ENCODE measurements around the gene ADRA2B.
"Not testable (repeated sequence)": the region's sequence is repeated elsewhere in the genome, so short reads cannot be mapped to it uniquely, and the experiment has no call there.

ADRA2B gene

DNA sequence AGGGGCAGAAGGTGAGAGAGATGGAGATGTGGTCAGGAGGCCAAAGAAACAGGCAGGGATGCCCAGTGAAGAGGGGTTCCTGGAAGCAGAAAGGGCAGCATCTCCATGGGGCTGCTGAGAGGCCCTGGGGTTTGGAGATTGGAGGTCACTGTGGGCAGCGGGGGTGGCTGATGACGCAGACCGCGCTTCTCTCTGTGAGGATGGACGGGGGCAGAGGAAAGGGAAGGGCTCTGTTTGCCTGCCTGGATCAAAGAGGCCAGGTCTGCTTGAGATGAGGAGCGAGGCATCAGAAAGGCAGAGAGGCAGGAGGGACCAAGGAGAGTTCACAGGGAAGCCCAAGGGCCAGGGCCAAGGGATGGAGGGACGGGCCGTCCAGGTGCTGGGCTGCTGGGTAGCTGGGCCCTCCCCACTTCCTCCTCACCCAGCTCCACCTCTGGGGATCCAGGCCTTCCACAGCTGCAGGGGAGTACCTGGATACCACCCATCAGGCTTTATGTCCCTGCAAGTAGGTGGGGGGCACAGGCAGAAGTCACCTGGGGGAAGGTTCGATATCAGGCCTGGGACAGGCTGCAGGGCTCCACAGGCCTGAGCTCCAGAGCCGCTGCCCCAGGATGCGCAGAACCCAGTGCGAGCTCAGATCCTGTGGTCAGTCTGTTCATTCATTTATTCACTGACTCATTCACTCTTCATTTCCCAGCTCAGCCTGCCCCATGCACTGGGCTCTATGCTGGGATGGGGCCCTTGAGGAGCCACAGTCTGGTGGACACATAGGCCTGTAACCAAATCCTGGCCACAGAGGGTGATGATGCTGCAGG lies 30.6 kb downstream of the ADRA2B start:
- DNase-seq = no peak

DNA sequence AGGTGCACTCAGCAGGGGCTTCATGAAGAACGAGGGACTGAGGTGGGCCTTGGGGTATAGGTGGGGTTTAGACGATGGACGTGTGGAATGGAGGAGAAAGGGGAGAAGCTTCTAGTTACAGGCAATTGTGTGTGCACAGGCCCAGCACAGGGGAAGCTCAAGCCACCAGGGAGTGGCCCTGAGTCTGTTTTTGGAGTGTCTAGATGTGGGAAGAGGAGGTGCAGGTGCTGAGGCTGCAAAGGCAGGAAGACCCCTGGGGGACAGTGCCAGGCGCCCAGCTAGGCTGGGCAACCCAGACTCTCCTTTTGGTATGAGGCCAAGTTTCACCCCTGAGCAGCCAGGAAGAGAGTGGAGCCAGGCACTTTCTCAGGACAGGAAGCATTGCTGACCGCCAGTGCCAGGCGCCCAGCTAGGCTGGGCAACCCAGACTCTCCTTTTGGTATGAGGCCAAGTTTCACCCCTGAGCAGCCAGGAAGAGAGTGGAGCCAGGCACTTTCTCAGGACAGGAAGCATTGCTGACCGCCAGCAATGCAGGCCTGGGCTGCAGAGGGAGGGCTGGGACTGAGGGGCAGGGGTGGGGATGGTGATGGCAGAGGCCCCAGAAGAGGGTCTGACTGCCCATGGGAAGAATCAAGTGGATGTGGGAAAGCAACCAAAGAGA lies 31.4 kb downstream of the ADRA2B start:
- DNase-seq = not testable (repeated sequence)

DNA sequence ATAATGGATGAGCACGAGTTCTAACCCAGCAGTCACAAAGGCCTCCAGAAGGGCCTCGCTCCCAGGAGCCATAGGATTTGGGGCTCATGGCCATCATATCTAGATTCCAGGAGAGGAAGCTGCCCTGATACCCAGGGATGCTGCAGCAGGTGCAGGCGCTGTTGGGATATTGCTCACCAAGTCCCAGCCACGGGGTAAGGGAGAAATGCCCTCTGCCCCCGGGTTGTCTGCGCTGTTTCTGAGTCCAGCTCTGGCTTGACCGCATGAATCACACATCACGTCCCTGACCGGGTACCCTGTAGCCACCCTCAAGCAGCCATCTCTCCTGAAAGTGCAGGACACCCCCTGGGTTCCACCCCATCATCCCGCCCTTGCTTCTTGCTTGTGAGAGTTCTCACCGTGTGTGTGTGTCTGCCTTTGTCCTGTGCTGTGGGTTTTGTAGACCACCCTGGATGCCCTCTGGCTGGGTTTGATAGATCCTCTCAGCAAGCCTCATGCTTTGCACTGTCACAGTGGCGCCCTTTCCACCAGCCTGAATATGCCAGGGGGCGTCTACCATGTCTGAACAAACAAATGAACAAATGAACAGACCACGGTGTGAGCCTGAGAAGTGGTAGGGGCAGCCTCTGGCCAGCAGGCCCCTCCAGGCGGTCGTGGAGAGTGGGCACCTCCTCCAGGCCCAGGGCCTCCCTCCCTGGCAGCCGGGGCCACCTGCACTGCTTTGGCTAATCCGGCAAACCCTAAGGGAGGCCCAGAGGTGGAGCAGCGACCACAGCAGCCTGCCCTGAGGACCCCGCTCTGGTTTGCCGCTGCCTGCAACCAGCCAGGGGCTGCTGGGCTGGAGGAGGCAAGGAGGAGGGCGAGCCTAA lies 32.1 kb downstream of the ADRA2B start:
- DNase-seq = no peak

DNA sequence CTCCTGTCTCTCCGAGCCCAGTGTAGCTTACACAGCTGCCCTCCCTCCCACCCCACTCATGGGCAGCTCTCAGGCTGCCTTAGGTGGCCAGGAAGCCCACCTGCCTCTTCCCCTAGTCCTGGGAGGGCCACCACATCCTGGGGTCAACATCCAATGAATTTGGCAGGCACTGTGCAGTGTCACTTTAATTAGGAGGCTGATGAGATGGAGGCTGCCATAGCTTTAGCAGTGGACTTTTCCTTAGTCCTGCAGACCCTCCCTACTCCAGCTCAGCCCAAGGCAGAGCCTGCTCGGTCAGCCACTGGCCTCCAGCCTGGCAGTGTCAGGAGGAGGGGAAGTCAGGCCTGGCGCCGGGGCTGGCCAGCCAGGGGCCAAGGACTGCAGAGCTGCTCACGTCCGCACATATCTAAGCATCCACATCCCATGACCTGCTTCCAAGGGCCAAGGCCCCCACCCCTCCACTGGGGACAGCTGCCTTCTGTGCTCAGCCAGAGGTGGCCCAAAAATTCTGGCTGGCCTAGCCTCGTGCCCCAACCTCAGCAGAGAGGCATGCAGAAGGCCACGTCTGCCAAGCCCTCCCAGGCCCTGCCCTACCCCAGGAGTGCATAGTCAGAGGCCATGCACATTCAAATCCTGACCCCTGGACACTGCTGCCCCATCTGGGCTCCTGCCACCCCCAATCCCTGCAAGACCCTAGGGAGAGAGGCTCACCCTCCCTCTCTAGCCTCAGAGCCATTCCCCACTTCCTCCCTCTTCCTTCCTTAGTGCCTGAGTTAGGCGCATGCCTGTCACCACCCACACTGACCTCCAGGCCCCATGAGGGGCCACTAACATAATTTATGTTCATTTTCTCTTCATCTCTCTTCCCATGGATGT lies 33.1 kb downstream of the ADRA2B start:
- no peak for DNase-seq

DNA sequence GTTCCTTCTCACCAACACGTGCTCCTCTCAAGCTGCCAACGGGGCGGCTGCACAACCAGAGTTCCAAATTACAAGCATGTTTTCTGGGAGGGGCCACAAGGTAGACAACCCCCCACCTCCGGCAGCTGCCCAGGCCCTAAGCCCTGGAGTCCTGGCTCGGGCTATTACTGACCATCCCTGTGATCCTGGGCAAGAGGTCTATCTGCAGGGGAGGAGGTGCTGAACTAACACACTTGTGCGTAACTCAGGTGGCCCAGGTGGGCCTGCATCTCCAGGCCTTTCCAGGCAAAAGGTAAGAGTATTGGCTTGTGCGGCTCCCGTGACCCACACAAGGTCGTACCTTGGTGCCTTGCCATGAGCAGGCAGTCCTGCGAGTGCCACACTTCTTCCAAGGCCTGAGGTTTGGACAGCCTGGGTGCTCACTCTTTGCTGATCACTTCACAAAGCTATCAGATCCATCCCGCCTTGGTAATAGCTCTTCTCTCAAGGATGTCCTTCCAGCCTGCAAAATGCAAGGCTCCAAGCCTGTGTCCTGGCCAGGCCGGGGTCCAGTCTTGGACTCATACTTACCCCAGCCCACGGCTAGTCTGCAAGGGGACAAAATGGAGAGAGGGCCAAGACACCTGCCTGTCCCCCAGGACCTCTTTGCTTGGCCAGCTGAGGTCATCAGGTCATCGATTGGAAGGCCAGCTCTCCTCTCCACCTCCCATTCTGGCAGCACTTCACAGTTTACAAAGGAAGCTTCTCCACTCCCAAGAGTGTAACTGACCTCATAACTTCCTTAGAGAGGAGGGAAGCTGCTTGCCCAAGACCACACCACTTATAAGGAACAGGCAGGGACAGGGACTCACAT lies 33.9 kb downstream of the ADRA2B start:
- DNase-seq = no peak

DNA sequence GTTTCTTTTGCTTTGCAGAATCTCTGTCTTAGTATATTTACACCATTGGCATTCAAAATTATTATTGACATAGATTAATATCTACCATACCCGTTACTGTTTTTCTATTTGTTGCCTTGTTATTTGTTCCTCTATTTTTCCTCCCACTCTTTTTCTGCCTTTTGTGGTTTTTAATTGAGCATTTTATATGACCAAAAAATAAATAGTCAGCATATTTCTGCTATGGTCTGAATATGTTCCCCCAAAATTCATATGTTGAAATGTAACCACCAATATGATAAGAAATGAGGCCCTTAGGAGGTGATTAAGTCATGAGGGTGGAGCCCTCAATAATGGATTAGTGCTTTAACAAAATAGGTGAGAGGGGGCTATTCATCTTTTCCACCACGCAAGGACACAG lies 35.3 kb downstream of the ADRA2B start:
- DNase-seq = no peak

DNA sequence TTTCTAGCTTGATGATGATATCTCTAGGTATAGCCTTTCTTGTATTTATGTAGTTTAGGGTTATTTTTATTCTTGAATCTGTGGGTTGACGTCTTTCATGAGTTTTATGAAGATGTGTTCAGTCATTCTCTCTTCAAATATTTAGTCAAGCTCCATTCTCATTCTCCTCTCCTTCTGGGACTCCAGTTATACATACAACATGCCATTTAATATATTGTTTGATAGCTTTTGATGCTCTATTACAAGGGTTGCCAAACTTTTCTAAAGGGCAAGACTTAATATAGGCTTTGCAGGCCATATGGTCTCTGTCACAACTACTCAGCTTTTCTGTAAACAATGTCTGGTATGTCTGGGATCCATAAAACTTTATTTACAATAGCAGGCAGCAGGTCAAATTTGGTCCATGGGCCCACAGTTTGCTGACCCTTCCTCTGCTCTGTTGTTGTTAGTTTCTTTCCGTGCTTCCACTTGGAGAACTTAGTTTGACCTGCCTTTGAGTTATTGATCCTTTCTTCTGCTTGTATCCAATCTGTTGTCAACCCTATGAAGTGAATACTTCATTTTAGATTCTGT lies 41.1 kb downstream of the ADRA2B start:
- DNase-seq = no peak

DNA sequence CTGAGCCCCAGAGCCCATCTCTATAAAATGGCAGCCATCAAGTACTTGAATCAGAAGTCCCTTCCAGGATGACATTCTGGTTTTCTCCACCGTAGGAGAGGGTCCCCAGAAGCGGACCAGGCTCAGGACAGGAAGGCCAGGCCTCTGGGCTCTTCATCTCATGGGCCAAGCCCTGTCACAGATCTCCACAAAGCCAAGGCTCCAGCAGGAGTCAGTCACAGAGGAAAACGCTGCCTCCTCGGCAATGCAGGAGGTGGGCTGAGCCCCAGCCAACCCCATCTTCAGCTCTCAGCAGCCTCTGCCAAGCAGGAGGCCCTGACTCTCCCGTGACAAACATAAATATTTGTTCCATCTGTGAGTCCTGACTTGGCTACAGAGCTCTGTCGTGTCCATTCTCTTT lies 42.2 kb downstream of the ADRA2B start:
- DNase-seq = no peak

DNA sequence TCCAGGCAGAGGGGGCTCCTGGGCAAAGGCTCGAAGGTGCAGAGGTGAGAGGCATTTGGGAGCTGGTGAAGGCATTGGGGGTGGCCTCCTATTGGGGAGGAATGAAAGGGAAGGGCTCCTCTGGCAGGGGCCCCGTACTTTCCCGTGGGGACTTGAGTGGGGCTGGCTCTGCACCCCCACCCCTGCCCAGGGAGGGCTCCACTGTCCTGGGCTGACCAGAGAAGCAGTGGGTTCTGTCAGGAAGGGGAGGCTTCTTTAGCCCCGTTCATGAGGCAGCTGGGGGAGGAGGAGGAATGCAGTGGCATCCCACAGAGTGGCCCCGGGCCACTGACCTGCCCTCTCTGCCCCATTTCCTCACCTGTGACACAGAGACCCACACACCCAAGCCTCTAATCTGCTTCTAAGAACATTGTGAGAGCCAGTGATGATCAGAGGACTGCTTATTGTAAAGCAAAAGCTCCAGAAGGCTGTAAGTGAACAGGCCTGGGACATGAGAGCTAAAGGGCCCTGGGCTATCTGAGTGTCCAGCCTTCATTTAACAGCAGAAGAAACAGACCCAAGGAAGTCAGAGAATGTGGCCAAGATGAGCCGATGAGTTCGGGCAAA lies 43.1 kb downstream of the ADRA2B start:
- DNase-seq = no peak

DNA sequence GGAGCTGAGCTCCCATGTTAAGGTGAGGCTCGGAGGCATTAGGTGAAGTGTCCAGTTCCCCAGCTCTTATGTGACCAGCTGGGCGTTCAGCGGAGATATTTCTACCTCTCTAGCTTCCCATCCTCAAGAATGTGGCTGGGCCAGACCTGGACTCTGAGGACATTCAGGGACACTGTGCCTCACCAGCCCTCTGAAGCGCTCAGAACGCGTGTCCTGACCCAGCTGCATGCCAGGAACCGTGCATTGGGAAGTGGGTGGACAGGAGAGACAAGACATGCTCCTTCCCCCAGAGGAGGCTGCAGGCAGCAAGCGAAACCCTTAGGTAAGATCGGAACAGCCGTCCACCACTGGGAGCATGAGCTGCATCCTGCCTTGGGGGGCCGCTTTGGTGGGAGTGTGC lies 43.6 kb downstream of the ADRA2B start:
- DNase-seq = no peak

DNA sequence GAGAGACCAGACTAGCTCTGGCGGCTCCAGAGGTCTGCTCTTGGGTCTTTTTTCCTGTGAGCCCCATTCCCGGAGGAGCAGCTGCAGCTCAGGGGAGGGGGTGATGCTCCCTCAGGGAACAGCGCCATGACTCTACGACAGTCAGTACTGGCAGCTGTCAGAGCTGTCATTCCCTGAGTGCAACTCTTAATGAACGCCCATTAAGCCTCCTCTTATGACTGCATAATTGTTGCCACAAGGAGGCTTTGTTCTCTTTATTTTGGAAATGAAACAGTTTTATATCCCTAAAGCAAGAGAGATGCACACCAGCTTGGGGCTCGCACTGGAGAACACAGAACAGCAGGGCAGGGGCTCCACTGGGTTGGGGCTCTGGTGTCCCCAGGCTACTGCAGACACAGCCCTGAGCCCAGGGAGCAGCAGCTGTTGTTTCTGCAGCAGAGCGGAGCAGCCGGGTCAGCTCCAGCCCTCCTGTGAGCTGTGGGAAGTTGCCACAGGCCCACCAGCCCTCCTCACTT lies 44.3 kb downstream of the ADRA2B start:
- not testable (repeated sequence) for DNase-seq

DNA sequence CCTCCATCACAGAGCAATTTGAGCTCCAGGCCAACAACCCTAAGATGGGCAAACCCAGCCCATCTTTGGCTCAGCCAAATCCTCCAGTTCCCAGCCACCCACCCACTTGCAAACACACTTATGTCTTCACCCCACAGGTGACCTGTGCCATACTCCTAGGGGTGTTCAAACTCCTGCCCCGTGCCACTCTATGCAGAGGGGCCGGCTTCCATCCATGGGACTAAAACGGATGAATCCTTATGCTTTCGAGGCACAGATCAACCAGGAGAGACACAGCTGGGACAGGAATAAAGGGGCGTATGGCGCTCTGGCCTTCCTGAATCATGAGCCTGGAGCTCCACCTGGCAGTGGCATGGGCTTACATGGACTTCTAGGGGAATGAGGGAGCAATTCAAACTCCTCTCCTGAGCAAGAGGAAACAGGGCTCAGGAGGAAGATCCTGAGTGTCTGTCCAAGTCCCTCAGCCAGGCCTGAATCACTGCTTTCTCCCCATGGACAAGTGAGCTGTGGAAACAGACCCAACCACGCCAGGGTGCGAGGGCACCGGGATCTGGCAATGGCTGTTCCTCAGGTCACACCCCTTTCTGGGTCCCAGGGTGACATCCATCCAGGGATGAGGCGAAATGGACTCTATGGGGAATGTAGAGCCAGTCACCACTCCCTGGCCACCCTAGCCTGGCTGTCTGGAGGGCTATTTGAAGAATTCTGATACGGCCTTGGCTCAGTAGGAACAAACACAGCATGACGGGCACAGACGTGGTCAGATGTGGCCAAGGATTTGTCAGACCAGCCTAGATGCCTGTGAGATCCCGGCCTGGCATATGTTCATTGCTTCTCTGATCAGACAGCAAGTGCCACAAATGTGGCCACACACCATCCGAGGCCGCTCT lies 45.0 kb downstream of the ADRA2B start:
- DNase-seq = not testable (repeated sequence)

DNA sequence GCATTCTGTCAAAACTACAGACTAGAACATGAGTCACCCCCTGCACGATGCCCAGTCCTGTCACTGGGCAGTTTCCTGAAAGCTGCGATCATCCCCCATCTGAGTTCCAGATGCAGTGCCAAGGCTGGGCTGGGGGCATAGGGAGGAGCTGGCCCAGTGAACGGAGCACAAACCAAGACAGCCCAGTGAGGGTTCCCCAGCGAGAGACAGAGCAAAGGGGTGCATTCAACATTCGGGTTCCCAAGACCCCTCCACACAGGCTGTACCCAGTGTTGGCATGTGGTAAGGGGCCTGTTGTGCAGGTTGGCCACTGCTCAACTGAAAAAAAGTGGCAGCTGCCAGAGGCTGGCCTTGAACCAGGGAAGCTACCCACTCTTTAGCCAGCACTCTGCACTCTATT lies 46.0 kb downstream of the ADRA2B start:
- DNase-seq = not testable (repeated sequence)

DNA sequence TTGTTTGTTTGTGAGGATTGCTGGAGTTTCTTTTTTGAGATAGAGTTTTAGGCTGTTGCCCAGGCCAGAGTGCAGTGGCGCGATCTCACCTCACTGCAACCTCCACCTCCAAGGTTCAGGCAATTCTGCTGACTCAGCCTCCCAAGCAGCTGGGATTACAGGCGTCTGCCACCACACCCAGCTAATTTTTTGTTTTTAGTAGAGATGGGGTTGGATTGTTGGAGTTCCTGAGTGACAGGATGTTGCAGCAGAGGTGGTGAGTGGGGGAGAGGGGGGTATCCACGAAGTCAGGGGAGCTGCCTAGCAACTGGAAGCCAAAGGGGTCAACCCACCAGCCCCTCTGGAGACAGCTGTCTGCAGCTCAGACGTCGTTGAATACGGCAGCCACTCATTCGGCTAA lies 46.5 kb downstream of the ADRA2B start:
- not testable (repeated sequence) for DNase-seq

DNA sequence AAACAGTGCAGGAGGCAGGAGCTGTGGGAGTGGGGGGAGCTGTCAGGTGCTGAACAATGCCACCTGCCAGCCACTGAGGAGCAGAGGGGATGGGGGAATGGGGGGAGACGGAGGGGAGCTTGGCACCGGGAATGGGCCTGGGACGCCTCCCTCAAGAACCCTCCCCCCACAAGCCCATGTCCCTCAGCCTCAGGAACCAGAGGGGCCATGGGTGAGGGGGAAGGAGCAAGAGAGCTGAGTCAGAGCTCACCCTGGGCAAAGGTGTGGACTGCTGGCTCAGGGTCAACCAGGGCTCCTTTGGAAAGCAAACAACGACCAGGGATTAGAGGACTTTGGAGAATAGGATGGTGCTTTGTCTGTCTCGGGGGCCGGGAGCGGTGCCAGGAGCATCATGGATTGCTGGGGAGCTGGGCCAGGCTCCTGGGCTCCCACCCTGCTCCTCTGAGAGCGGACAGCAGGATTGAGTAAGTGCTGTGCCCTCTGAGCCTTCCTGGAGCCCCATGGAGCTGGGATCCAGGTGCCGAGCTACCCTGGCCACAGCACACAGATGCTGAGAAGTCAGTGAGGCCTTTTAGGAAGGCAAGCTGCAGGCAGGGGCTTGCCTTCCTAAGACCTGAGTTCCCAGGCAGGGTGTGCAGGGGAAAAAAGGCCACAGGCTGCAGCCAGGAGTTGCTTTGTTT lies 48.3 kb downstream of the ADRA2B start:
- DNase-seq = not testable (repeated sequence)

DNA sequence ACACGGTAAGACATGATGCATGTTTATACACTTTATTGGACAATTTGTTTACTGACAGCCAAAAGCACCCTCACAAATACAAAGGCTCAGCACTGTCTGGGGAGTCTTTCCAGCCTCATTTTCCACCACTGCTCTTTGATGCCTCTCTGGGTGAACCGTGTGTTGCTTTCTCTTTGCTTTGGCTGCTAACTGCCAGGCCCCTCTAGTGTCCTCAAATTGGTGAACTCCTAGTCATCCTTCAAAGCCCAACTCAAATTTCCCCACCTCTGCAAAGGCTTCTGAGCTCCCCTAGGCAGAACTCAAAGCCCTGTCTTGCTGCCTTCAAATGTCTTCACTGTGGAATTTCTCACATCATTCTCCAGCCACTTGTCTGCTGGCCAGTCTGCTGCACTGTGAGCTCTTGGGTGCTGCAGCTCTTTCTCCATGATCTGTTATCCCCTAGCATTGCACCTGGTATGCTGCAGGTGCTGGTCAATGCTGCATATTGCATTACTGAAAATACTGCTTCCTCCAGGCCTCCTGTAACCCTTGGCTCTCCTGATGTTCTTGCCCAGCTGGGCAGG lies 49.2 kb downstream of the ADRA2B start:
- not testable (repeated sequence) for DNase-seq

DNA sequence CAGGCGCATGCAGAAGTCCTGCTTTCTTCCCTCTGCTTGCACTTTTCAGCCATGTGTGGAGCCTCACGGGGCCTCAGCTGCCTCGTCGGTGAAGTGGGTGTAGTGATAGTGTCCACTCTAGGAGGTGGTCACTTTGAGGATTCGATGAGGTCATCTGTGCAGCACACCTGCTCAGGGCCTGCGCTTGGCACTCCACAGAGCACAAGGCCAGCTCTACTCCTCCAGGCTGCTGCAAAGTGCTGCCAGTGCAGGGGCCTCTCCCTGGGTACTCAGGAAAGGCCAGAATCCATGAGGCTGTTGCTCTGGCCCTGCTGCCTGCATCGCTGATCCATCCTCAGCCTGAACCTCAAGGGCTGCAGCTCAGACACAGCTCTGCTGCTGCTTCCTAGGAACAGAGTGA lies 49.9 kb downstream of the ADRA2B start:
- DNase-seq = not testable (repeated sequence)

DNA sequence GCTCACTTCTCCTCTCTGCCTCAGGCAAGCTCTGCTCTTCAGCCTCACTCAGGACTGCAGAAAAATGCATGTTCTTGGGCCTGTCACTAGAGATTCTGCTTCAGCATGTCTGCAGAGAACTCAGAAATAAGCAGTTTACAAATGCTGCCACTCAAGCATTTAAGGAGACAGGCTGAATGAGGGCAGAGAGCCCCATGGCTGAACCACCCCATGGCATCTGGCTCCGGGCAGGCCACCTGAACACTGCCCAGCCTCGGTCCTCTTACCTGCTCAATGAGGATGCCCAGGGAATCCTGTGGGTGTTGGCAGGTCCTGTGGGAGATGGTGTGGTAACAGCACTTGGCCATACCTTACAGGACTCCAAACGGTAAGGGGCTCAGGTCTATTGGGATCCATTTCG lies 50.4 kb downstream of the ADRA2B start:
- DNase-seq = not testable (repeated sequence)
